GM19239 (cell line): Measurements from ENCODE around the gene RETREG1.
"Not testable (repeated sequence)": the region's sequence is repeated elsewhere in the genome, so short reads cannot be mapped to it uniquely, and the experiment has no call there.

Experiments used
- DNase-seq: peaks from one replicate; pipeline ENCODE4 v3.0.0; 2011; ENCODE audit warnings: low spot score; ENCODE audit not compliant: insufficient read length
- FAIRE-seq: peaks from 2 replicates; lab custom pipeline; 2011; peaks lifted over from hg19 to GRCh38; lab: Jason Lieb, UNC

Gene RETREG1

GRCh38 chr5:16465544-16466432, 151.0 kb downstream of the RETREG1 start, which contains the start of gene ZNF622:
Gene ZNF622, minus strand, starts transcription at chr5:16465800. Its CDS starts 135 bp downstream, at chr5:16465665.
- peak; percentile 60 for DNase-seq
- peak; percentile 90 for FAIRE-seq

GRCh38 chr5:16464664-16465543, 151.9 kb downstream of the RETREG1 start:
- FAIRE-seq, result no peak
- DNase-seq, result no peak

- FAIRE-seq (no peak), DNase-seq (no peak)
Observed at GRCh38 chr5:16464231-16464630, 152.6 kb downstream of the RETREG1 start.

- FAIRE-seq (no peak), DNase-seq (no peak)
Observed at GRCh38 chr5:16461782-16462181, 155.0 kb downstream of the RETREG1 start.

- DNase-seq (no peak), FAIRE-seq (no peak)
Observed at GRCh38 chr5:16461026-16461425, 155.8 kb downstream of the RETREG1 start.

- FAIRE-seq (no peak), DNase-seq (no peak)
Observed at GRCh38 chr5:16459451-16459850, 157.3 kb downstream of the RETREG1 start.

GRCh38 chr5:16457853-16458252, 158.9 kb downstream of the RETREG1 start:
- no peak for FAIRE-seq
- no peak for DNase-seq

GRCh38 chr5:16457451-16457850, 159.3 kb downstream of the RETREG1 start:
- DNase-seq (no peak), FAIRE-seq (no peak)

GRCh38 chr5:16456103-16456832, 160.5 kb downstream of the RETREG1 start:
- FAIRE-seq (peak; percentile 89), DNase-seq (no peak)

GRCh38 chr5:16455668-16456067, 161.1 kb downstream of the RETREG1 start:
- DNase-seq, result no peak
- FAIRE-seq, result no peak

GRCh38 chr5:16454686-16455085, 162.1 kb downstream of the RETREG1 start:
- FAIRE-seq (no peak), DNase-seq (no peak)

GRCh38 chr5:16453609-16454008, 163.2 kb downstream of the RETREG1 start:
- DNase-seq (no peak), FAIRE-seq (no peak)

GRCh38 chr5:16450163-16450562, 166.6 kb downstream of the RETREG1 start:
- FAIRE-seq (no peak), DNase-seq (no peak)

- DNase-seq (no peak), FAIRE-seq (no peak)
Observed at GRCh38 chr5:16446993-16447392, 169.8 kb downstream of the RETREG1 start.

GRCh38 chr5:16437977-16438376, 178.8 kb downstream of the RETREG1 start:
- no peak for FAIRE-seq
- DNase-seq, result no peak

GRCh38 chr5:16436065-16436682, 180.6 kb downstream of the RETREG1 start:
- DNase-seq, FAIRE-seq: not testable (repeated sequence)

- no peak for DNase-seq
- FAIRE-seq, result no peak
Observed at GRCh38 chr5:16431490-16431889, 185.3 kb downstream of the RETREG1 start.

GRCh38 chr5:16430349-16431089, 186.3 kb downstream of the RETREG1 start:
- FAIRE-seq (no peak), DNase-seq (no peak)

- no peak for FAIRE-seq
- DNase-seq, result no peak
Observed at GRCh38 chr5:16428359-16428758, 188.4 kb downstream of the RETREG1 start.
